GM12873 (cell line): ENCODE measurements around the gene KIAA1755.
A peak's percentile ranks its signal among the peaks of the same experiment; 100 is the strongest.

Experiments used
- TF ChIP-seq, protein P1 (sequence below): IDR thresholded peaks from 2 replicates; pipeline ENCODE4 v1.5.1; 2012; ENCODE audit warnings: low read depth, mild to moderate bottlenecking, moderate library complexity, low read length, control low read depth; ENCODE audit not compliant: insufficient read depth; ENCODE audit errors: missing control alignments

KIAA1755 gene

DNA sequence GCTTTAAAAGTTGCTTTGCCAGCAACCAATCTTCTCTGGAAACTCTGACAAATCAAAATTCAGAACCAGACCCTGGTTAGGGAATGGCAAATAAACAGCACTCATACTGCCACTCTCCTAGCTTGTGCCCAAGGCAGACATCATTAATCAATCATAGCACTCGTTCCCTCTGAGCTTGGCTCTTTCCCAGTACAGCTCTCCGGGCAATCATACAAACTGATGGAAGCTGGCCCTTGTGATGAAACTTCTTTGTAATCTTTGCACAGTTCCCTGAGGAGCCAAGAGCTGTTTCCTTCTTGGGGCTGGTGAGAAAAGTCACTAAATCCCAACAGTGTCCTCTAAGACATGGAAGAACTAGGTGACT lies 34.7 kb downstream of the KIAA1755 start:
- TF ChIP-seq, protein P1, sequence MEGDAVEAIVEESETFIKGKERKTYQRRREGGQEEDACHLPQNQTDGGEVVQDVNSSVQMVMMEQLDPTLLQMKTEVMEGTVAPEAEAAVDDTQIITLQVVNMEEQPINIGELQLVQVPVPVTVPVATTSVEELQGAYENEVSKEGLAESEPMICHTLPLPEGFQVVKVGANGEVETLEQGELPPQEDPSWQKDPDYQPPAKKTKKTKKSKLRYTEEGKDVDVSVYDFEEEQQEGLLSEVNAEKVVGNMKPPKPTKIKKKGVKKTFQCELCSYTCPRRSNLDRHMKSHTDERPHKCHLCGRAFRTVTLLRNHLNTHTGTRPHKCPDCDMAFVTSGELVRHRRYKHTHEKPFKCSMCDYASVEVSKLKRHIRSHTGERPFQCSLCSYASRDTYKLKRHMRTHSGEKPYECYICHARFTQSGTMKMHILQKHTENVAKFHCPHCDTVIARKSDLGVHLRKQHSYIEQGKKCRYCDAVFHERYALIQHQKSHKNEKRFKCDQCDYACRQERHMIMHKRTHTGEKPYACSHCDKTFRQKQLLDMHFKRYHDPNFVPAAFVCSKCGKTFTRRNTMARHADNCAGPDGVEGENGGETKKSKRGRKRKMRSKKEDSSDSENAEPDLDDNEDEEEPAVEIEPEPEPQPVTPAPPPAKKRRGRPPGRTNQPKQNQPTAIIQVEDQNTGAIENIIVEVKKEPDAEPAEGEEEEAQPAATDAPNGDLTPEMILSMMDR: no peak

DNA sequence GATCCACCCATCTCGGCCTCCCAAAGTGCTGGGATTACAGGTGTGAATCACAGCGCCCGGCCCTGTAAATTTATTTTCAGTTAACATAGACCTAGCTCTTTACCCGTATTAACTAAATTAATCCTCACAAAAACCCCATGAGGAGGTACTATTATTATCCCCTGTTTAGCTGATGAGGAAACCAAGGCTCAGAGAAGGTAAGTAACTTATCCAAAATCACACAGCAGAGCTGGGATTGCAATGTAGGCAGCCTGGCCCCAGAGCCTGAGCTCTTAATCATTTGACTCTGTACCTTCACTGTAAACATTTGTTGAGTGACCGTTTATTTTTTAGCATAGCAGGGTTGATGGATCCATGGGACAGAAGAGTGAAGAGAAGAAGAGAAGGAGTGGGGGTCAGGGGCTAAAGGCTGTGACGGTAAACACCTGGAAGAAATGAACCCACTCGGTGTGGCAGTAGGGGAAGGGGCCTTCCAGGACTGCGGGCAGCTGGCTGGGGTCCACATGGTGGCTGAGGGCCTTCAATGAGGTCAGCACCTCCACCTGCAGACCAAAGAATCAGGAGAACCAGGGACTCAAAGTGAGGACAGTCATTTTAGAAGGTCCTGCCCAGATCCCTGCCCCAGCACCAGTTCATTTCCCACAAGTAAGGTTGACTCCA lies 35.2 kb downstream of the KIAA1755 start:
- TF ChIP-seq, protein P1: no peak

DNA sequence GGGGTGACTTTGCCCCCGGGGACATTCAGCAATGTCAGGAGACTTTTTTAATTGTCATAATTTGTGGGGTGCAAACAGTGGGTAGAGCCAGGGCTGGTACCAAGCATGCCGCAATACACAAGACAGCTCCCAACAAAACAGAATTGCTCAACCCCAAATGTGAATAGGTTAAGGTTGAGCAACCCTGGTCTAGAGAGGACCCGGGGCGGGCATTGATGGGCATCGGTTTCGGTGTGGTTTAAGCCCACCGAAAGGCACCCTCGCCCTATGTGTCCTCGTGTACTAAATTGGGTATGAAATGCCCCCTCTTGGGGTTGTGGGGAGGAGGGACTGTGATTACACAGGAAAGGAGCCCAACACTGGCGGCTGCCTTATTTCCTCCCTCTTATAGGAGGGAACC lies 36.0 kb downstream of the KIAA1755 start:
- TF ChIP-seq, protein P1: no peak

DNA sequence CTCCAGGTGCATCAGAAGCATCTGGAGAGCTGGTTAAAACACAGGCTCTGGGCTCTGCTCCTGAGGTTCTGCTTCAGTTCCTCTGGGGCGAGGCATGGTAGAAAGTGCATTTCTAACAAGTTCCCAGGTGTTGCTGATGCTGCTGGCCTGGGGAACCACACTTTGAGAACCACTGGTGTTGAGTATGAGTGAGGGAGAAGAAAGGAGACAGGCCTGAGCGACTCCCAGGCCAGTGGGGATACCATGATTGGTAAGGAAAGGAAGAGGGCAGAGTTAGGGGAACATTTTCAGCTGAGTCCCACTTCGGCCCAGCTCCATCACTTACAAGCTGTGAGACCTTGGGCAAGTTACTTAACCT lies 36.8 kb downstream of the KIAA1755 start:
- TF ChIP-seq, protein P1: no peak

DNA sequence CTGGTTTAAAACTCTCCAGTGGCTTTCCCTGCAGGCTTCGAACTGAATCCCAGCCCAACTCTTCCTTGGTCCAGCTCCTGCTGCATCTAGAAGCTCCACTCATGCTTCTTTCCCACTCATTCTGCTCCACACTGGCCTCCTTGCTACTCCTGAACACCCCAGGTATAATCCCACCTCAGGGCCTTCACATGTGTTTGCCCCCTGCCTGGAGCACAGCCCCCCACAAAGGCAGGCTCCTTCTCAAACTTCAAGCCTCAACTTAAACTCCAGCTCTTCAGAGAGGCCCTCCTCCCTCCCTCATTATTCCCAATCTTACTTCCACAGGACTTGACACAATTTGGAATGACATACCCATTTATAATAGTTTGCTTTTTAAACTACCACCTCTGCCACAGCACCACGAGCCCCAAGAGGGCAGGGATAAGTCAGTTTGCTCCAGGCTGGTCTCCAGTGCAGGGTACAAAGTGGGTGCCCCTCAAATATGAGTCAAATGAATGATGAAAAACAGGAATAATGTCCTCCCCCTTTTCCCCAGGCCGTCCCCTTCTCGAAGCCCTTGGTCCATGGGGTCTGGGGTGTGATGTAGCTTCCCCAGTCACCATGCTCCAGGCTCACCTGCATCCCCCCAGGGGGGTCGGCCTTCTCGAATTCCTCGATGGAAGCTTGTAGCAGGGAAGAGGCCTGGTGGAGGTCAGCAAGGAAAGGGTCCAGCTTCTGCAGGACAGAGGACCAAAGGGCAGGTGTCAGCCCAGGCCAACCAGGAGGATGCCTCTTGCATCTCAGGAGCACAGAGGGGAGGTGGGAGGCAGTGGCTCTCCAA lies 37.4 kb downstream of the KIAA1755 start:
- TF ChIP-seq, protein P1: no peak

DNA sequence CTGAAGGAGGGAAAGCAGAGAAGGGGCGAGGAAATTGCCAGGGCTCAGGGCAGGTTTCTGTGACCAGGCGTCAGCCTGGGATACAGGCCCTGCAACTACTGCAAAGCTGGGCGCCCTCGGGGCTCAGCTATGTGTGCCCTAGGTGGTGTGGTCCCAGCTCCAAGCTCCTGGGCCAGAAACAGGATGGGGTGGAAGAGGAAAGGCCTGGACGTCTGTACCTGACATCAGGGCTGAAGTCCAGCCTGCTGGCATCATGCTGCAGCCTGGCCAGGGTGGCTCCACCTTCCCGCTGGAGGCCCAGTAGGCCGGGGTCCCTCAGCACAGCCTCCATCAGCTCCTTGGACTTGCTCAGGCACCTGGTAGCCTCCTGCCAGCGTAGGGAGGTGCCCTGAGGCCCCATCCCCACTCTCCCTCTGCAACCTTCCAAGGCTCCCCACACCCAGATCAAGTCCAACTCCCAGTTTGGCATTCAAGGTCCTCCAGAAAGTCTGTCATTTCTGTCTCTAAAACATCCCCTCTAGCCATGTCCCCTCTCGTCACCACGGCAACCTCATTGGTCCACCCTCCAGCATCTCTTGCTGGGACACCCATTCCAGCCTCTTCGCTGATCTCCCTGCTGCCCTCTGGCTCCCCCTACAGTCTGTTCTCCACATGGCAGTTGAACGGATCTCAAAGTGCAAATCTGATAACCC lies 38.2 kb downstream of the KIAA1755 start:
- TF ChIP-seq, protein P1: peak; percentile 97

DNA sequence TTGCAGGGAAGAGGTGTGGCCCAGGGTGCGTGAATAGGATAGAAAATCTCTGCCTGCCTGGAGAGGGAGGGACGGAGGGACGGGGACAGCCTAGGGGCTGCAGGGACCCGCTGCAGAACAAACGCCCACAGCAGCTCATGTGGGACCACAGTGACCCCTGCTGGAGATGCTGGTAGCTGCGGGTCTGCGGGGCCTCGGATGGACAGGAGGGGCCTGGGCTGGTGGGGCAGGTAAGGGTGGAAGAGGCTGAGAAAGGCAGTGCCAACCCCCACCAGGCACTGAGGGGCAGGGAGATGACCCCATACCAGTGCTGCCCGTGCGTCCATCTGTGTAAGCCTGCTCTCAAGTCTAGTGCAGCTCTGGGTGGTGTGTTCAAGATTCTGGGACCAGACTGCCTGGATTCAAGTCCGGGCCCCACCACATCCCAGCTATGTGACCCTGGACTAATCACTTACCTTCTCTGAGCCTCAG lies 39.4 kb downstream of the KIAA1755 start:
- TF ChIP-seq, protein P1: peak; percentile 93
